ENCODE results near the gene GIPC2.

The GIPC2 gene

GRCh38 chr1:78177708-78178270, 132.0 kb downstream of the GIPC2 start:
- TF ChIP-seq CTCF (IDR thresholded peaks at IDR 0.05; ENCODE audit: insufficient read depth, missing control alignments) = no peak
- FAIRE-seq (no peak), DNase-seq (ENCODE audit: insufficient read length, low spot score) (no peak)

- no peak for TF ChIP-seq CTCF (IDR thresholded peaks at IDR 0.05; ENCODE audit: insufficient read depth, missing control alignments)
- no peak for FAIRE-seq
Measured at GRCh38 chr1:78178816-78179215, 133.1 kb downstream of the GIPC2 start.

GRCh38 chr1:78184460-78185072, 138.8 kb downstream of the GIPC2 start:
- DNase-seq (ENCODE audit: insufficient read length, low spot score) (no peak), FAIRE-seq (no peak)
- TF ChIP-seq CTCF (IDR thresholded peaks at IDR 0.05; ENCODE audit: insufficient read depth, missing control alignments) = no peak

More at GRCh38 chr1:78178816-78179215, 133.1 kb downstream of the GIPC2 start:
- DNase-seq (ENCODE audit: insufficient read length, low spot score) = no peak

Data from D721Med (cell line).